Type B pancreatic cell (in vitro differentiated cells): ENCODE results near the gene GXYLT2. TPM values are rescaled to one million over a fixed set of nuclear protein-coding genes. Genes with fewer than 3 reads are reported as not detected.

Source experiments
- DNase-seq: peaks from one replicate; pipeline ENCODE4 v3.0.0; 2021; ENCODE audit warnings: mixed read lengths; ENCODE audit not compliant: unreplicated experiment; ENCODE audit errors: extremely low spot score
- H3K27ac Mint-ChIP-seq: 2 replicates; pipeline ENCODE4 v1.8.0; 2021; ENCODE audit warnings: mild to moderate bottlenecking, mixed read lengths
- H3K27me3 Mint-ChIP-seq: 2 replicates; pipeline ENCODE4 v1.8.0; 2021; ENCODE audit warnings: mixed read lengths
- H3K36me3 Mint-ChIP-seq: 2 replicates; pipeline ENCODE4 v1.8.0; 2021; ENCODE audit warnings: mixed read lengths
- H3K4me1 Mint-ChIP-seq: one replicate; pipeline ENCODE4 v1.8.0; 2021; ENCODE audit warnings: mixed read lengths; ENCODE audit not compliant: unreplicated experiment
- H3K4me3 Mint-ChIP-seq: 2 replicates; pipeline ENCODE4 v1.8.0; 2021; ENCODE audit warnings: mild to moderate bottlenecking, mixed read lengths
- H3K9me3 Mint-ChIP-seq: 2 replicates; pipeline ENCODE4 v1.8.0; 2021; ENCODE audit warnings: mixed read lengths
- total RNA-seq: library from RNA; stranded (reverse); gene quantifications from 2 replicates; pipeline ENCODE4 v1.2.1, GENCODE V29; 2021; ENCODE audit warnings: low replicate concordance
- TF ChIP-seq, protein P1 (sequence below): fragments of 200-600 bp; sonication (generic); conservative IDR thresholded peaks from 2 replicates; pipeline ENCODE4 v1.5.0; 2021; ENCODE audit warnings: antibody characterized with exemption, mild to moderate bottlenecking

GXYLT2 gene
- total RNA-seq, 1 donor from 2014 or later = 25.8 TPM

DNA sequence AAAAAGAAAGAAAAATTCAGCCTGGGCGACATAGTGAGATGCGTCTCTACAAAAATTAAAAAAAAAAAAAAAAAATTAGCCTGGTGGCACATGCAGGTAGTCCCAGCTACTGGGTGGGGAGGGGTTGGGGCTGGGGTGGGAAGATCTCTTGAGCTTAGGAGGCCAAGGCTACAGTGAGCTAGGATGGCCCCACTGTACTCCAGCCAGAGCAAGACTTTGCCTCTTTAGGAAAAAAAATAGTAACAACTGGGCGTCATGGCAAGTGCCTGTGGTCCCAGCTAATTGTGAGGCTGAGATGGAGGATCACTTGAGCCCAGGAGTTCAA lies 84.8 kb downstream of the GXYLT2 start:
- no peak for DNase-seq
- TF ChIP-seq, protein P1, sequence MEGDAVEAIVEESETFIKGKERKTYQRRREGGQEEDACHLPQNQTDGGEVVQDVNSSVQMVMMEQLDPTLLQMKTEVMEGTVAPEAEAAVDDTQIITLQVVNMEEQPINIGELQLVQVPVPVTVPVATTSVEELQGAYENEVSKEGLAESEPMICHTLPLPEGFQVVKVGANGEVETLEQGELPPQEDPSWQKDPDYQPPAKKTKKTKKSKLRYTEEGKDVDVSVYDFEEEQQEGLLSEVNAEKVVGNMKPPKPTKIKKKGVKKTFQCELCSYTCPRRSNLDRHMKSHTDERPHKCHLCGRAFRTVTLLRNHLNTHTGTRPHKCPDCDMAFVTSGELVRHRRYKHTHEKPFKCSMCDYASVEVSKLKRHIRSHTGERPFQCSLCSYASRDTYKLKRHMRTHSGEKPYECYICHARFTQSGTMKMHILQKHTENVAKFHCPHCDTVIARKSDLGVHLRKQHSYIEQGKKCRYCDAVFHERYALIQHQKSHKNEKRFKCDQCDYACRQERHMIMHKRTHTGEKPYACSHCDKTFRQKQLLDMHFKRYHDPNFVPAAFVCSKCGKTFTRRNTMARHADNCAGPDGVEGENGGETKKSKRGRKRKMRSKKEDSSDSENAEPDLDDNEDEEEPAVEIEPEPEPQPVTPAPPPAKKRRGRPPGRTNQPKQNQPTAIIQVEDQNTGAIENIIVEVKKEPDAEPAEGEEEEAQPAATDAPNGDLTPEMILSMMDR = no peak
- Mint-ChIP-seq H3K27me3 (no peaks in the 10 kb centered on the region), H3K27ac (peak overlapping the region; percentile 69), H3K4me1 (peaks cover 13% of the 10 kb centered on the region), H3K36me3 (peaks cover 9% of the 10 kb centered on the region), H3K4me3 (peak overlapping the region; percentile 24), H3K9me3 (no peaks in the 10 kb centered on the region)

DNA sequence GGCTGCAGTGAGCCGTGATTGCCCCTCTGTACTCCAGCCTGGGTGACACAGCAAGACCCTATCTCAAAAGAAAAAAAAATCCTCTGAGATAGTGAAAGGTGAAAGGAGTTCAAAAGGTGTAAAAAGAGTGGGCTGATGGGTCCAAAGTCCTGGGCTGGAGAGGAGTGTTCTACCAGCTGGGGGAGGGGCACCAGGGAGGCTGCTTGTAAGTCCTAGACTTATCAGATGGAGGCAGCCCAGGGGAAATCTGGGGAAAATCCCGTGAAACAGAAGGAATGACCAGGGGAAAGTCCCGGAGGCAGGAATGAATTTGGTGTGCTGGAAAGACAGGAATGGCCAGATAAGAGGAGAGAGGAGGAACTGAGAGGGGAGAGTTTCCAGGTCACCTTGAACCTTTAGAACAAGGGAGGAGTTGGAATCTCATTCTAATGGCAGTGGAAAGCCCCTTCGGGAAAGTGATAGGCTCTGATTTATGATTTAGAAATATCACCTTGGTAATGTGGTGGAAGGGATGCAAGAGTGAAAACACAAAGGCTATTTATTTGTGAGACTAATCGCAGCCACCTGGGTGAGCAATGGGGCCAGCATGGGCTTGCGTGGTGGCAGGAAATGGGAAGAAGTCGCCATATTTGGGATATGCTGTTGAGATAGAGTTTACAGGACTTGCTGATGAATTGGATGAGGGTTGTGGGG lies 85.3 kb downstream of the GXYLT2 start:
- DNase-seq = no peak
- H3K27me3 Mint-ChIP-seq = no peaks in the 10 kb centered on the region

DNA sequence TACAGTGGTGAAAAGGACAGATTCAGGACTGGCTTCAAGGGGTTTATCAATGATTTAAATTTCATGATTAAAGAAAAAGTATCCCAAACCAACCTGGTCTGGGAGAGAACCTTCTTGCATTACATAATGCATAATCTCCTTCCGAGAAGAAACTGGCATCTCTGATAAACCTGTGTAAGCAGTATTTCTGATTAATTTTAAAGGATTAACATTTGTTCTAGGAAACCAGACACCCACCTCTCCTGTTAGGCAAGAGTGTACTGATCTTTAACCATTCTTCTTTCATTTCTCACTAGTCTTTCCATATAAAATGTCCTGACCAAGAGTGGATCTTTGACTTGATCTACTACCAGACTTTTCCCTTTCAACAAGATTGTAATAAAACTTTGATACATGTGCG lies 85.9 kb downstream of the GXYLT2 start:
- TF ChIP-seq, protein P1 = no peak
- Mint-ChIP-seq H3K27me3 (no peaks in the 10 kb centered on the region), H3K27ac (peak overlapping the region; percentile 69), H3K4me1 (peaks cover 13% of the 10 kb centered on the region), H3K4me3 (no peak overlapping the region), H3K36me3 (peaks cover 9% of the 10 kb centered on the region), H3K9me3 (no peaks in the 10 kb centered on the region)
- no peak for DNase-seq

More for the DNA sequence above, 85.3 kb downstream of the GXYLT2 start:
- Mint-ChIP-seq H3K36me3 (peaks cover 9% of the 10 kb centered on the region), H3K9me3 (no peaks in the 10 kb centered on the region), H3K4me1 (peaks cover 13% of the 10 kb centered on the region), H3K4me3 (peak overlapping the region; percentile 24), H3K27ac (peak overlapping the region; percentile 69)
- TF ChIP-seq, protein P1 = no peak

DNA sequence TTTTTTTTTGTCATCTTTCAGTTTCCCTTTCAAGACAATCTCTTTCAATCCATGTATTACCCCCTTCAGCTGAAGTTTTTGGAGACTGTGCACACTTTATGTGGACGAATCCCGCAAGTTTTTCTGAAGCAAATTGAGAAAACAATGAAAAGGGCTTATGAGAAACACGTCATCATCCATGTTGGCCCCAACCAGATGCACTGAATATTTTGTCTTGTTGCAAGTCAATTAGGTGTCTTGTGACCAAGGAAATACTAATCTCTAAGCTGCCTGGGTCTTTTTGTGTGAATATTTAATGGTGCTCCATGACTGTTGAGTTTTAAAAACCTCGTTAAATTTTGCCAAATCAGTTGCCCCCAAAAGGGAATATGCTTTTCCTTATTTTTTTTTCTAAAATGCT lies 87.1 kb downstream of the GXYLT2 start:
- Mint-ChIP-seq H3K4me1 (peaks cover 13% of the 10 kb centered on the region), H3K9me3 (no peaks in the 10 kb centered on the region), H3K27ac (no peak overlapping the region), H3K27me3 (no peaks in the 10 kb centered on the region), H3K36me3 (peaks cover 9% of the 10 kb centered on the region), H3K4me3 (no peak overlapping the region)
- DNase-seq = no peak
- TF ChIP-seq, protein P1 = no peak

DNA sequence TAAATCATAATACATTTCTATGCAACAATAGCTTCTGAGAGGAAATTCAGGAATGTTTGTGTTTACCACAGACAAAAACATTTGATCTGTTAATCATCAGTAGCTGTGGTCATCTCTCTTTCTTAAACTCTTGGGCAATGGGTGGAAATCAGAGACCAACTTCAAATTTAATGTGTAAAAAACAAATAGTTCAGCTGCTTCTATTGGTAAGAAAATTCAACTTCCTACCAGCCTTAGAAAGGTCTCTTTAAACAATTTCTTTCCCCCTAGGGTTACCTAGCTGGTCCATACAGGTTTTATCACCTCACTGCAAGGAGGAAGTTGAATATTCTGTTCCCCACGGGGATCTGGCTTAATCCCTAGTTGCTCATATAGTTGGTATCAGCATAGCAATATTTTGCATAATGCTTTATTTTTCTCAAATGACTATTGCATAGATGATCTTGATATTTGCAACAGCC lies 88.5 kb downstream of the GXYLT2 start:
- Mint-ChIP-seq H3K36me3 (peaks cover 9% of the 10 kb centered on the region), H3K9me3 (no peaks in the 10 kb centered on the region), H3K4me3 (no peak overlapping the region), H3K4me1 (peaks cover 13% of the 10 kb centered on the region), H3K27ac (no peak overlapping the region), H3K27me3 (no peaks in the 10 kb centered on the region)
- DNase-seq = no peak
- TF ChIP-seq, protein P1 = no peak
